C4-2B (cell line): ENCODE data around the gene P4HA3.

Experiments
- H3K27ac ChIP-seq: fragments of 450-650 bp; 2 replicates; pipeline ENCODE4 v1.5.1; 2017
- ZFX ChIP-seq: fragments of 450-650 bp; IDR thresholded peaks from 2 replicates; pipeline ENCODE4 v1.6.1; 2017
- TF ChIP-seq, protein P1 (sequence below): fragments of 450-650 bp; conservative IDR thresholded peaks from 2 replicates; pipeline ENCODE4 v1.5.1; 2017; ENCODE audit warnings: mild to moderate bottlenecking

Gene P4HA3

DNA sequence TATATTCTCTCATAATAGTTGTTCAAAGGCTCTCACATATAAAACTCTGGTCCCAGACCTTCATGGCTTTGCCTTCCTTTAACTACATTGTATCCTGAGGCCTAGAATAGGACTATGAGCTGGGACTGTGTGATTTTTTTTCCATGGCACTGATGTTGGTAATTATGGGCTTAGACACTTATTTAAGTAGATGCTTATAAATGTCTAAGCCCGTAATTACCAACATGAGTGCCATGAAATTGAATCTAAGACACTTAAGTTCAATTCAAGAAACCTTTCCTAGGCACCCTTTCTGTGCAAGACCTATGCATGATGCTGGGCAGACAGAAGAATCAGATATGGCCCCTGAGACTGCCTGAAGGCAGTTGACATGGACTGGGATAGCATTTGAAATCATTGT is 63.0 kb downstream of the P4HA3 start:
- no peak overlapping the region for H3K27ac ChIP-seq
- TF ChIP-seq, protein P1, sequence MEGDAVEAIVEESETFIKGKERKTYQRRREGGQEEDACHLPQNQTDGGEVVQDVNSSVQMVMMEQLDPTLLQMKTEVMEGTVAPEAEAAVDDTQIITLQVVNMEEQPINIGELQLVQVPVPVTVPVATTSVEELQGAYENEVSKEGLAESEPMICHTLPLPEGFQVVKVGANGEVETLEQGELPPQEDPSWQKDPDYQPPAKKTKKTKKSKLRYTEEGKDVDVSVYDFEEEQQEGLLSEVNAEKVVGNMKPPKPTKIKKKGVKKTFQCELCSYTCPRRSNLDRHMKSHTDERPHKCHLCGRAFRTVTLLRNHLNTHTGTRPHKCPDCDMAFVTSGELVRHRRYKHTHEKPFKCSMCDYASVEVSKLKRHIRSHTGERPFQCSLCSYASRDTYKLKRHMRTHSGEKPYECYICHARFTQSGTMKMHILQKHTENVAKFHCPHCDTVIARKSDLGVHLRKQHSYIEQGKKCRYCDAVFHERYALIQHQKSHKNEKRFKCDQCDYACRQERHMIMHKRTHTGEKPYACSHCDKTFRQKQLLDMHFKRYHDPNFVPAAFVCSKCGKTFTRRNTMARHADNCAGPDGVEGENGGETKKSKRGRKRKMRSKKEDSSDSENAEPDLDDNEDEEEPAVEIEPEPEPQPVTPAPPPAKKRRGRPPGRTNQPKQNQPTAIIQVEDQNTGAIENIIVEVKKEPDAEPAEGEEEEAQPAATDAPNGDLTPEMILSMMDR: no peak
- no peak for TF ChIP-seq ZFX

DNA sequence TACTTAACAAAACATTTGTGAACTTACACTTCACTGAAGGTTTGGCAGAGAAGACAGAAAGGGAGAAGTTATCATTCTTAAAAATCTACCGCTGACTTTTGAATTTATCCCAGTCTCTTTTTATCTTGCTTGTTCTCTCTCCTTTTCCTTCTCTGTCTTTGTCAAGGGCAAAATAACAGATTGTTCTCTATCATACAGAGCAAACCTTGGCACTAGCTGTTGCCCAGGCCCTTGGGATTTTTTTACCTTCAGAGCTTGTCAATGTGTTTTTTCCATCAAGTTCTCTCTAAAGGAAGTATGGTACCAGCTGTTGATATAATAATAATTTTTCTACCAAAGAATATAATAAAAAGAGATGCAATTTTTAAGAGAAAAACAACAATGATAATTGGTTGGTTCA is 73.2 kb downstream of the P4HA3 start:
- no peak overlapping the region for H3K27ac ChIP-seq
- TF ChIP-seq, protein P1: no peak
- TF ChIP-seq ZFX: no peak

DNA sequence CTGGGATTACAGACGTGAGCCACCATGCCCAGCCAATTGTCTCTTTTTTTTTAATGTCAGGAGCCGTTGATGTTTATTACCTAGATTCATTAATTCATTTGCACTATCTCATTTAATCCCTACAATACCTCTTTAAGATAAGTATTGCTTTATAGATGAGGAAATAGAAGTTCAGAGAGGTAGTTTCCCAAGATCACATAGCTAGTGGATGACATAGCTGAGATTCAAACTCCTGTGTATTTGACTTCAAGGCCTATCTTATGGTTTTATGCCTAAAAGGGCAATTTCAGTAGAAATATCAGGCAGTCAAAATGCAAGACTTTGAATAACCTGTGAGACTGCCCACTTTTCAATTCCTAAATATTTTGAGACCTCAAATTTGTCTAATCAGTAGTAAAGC is 73.9 kb downstream of the P4HA3 start:
- H3K27ac ChIP-seq: no peak overlapping the region
- no peak for TF ChIP-seq ZFX
- TF ChIP-seq, protein P1: no peak

DNA sequence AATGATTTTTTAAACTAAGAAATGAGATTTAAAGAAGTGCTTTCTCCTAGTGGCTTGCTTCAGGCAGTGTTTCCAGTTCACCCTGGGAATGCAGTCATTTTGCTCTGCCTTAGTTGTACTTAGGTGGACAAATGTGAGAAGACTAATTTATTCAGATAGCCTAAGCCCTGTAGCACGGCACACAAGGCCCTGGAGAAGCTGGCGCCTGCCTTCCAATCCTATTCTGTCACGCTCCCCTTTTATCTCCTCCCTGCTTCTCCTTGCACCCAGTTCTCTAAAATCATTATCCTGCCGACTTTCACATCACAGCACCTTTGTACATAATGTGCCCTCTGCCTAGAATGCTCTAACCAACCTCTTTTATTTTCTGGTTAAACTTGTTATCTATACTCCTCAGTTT is 76.3 kb downstream of the P4HA3 start:
- H3K27ac ChIP-seq: no peak overlapping the region
- no peak for TF ChIP-seq ZFX
- TF ChIP-seq, protein P1: no peak

DNA sequence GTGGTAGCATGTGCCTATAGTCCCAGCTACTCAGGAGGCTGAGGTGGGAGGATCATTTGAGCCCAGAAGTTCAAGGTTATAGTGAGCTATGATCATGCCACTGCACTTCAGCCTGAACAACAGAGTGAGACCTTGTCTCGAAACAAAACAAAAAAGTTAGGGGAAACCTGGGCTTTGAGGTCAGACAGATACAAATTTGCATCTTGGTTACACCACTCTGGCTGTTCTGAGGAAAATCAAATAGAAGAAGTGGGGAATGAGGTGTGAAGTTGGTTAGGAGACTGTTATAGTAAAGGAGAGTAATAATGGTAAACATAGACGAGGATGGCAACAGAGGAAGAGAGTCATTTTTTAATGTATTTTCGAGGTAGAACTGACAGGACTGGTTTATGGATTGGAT is 77.8 kb downstream of the P4HA3 start:
- H3K27ac ChIP-seq: no peak overlapping the region
- no peak for TF ChIP-seq ZFX
- TF ChIP-seq, protein P1: no peak

DNA sequence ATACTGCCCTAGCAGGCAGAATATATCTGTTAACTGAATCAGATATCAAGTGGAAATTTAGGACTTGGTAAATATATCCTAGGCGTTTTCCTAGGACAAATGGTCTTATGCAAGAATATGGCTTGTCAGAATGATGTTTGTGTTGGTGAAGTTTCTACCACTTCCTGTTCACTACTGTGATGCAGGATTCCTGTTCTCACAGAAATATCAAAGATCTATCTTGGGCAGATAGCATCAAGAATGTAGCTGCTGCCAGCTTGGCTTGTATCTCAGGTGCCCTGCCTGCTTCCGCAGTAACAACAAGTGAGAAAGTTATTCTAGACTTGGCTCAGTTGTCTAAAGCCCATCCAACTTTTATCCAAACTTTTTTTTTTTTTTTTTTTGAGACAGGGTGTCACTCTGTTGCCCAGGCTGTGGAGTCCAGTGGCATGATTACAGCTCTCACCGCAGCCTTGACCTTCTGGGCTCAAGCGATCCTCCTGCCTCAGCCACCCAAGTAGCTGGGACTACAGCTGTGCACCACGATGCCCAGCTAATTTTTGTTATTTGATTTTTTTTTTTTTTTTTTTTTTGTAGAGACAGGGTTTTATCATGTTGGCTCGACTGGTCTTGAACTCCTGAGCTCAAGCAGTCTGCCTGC is 79.0 kb downstream of the P4HA3 start:
- H3K27ac ChIP-seq: no peak overlapping the region
- TF ChIP-seq, protein P1: no peak
- no peak for TF ChIP-seq ZFX

DNA sequence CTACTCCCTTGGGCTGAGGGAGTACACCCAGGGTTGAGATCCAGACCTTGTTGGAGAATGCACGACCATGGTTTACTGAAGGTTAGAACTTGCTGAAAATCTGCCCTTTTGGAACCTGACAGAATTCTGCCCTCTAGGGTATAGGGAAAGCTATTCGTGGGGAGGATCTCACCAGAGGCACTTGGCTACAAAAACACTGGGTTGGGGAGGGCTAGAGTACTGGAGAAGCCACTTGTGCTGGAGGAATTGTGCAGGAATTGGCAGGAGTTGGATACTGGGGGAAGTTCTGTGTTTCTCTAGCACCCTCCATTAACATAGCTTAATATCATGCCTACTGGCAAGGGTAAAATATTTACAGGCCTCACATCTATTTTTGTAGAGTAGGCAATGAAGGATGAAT is 84.5 kb downstream of the P4HA3 start:
- H3K27ac ChIP-seq: no peak overlapping the region
- no peak for TF ChIP-seq ZFX
- TF ChIP-seq, protein P1: no peak
